Calu3 (cell line): ENCODE data around the gene HNRNPUL1. TPM values are rescaled to one million over a fixed set of nuclear protein-coding genes. Genes with fewer than 3 reads are reported as not detected.
A peak's percentile ranks its signal among the peaks of the same experiment; 100 is the strongest.

ENCODE experiments used
- BruUV-seq: library from RNA; stranded (reverse); fragments of 400-500 nt; replicated peaks from 2 replicates; lab custom pipeline; 2021; lab: Mats Ljungman, UMichigan
- CTCF ChIA-PET: fragments of 300-600 bp; sonication (Branson Sonifier 250); formaldehyde crosslinking; loops from one replicate; lab custom pipeline; 2022; ENCODE audit warnings: antibody characterized with exemption; lab: Charles Lee
- DNase-seq: peaks from one replicate; pipeline ENCODE4 v3.0.0; 2022
- H3K27ac Mint-ChIP-seq: one replicate; pipeline ENCODE4 v1.8.0; 2022; ENCODE audit warnings: mixed read lengths; ENCODE audit not compliant: unreplicated experiment
- H3K27me3 Mint-ChIP-seq: one replicate; pipeline ENCODE4 v1.8.0; 2022; ENCODE audit warnings: mixed read lengths; ENCODE audit not compliant: unreplicated experiment
- H3K36me3 Mint-ChIP-seq: one replicate; pipeline ENCODE4 v1.8.0; 2022; ENCODE audit warnings: mild to moderate bottlenecking, moderate library complexity, mixed read lengths; ENCODE audit not compliant: insufficient read depth, unreplicated experiment
- H3K4me1 Mint-ChIP-seq: one replicate; pipeline ENCODE4 v1.8.0; 2022; ENCODE audit warnings: mild to moderate bottlenecking, low read depth, mixed read lengths; ENCODE audit not compliant: unreplicated experiment
- H3K4me3 Mint-ChIP-seq: one replicate; pipeline ENCODE4 v1.8.0; 2022; ENCODE audit warnings: mild to moderate bottlenecking, low read depth, moderate library complexity, mixed read lengths; ENCODE audit not compliant: unreplicated experiment
- H3K9me3 Mint-ChIP-seq: one replicate; pipeline ENCODE4 v1.8.0; 2022; ENCODE audit warnings: low read depth, mixed read lengths; ENCODE audit not compliant: unreplicated experiment
- intact Hi-C: fragments of 100-400 bp; cut with micrococcal nuclease; formaldehyde crosslinking; loops from one replicate; pipeline ENCODE4 v1.10.0; 2022; ENCODE audit not compliant: unreplicated experiment
- total RNA-seq: library from RNA; stranded (reverse); gene quantifications from 2 replicates; pipeline ENCODE4 v1.2.3, GENCODE V29; 2022
- TF ChIP-seq, protein P1 (sequence below): fragments of 200-600 bp; IDR thresholded peaks from one replicate; pipeline ENCODE4 v1.8.0; 2022; ENCODE audit warnings: antibody characterized with exemption; ENCODE audit not compliant: unreplicated experiment

HNRNPUL1 gene
- total RNA-seq, 1 experiment from 2014 or later, result 370 TPM

DNA sequence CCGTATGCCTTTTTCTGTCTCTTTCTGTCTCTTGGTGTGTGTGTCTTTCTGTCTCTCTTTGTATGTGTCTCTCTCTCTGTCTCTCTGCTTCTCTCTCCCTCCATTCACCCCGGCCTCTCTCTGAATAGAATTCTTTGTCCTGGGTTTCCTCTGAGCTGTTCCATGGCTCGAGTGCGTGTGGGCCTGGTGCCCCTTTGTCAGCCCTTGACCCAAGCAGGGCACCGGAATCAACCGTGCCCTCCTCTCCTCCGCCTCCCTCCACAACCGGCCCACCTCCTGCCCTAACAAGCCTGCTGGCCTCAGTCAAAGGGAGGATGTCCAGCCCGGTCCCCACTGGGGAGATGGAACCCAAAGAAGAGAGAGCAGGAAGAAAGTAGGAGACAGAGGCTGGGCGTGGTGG, 41.9 kb upstream of the HNRNPUL1 start:
- Mint-ChIP-seq H3K4me3 (peak overlapping the region; percentile 37), H3K36me3 (peaks cover 82% of the 10 kb centered on the region), H3K27ac (peak overlapping the region; percentile 98), H3K4me1 (peaks cover 68% of the 10 kb centered on the region), H3K9me3 (no peaks in the 10 kb centered on the region), H3K27me3 (no peaks in the 10 kb centered on the region)
- CTCF ChIA-PET, result no interaction called here
- TF ChIP-seq, protein P1, sequence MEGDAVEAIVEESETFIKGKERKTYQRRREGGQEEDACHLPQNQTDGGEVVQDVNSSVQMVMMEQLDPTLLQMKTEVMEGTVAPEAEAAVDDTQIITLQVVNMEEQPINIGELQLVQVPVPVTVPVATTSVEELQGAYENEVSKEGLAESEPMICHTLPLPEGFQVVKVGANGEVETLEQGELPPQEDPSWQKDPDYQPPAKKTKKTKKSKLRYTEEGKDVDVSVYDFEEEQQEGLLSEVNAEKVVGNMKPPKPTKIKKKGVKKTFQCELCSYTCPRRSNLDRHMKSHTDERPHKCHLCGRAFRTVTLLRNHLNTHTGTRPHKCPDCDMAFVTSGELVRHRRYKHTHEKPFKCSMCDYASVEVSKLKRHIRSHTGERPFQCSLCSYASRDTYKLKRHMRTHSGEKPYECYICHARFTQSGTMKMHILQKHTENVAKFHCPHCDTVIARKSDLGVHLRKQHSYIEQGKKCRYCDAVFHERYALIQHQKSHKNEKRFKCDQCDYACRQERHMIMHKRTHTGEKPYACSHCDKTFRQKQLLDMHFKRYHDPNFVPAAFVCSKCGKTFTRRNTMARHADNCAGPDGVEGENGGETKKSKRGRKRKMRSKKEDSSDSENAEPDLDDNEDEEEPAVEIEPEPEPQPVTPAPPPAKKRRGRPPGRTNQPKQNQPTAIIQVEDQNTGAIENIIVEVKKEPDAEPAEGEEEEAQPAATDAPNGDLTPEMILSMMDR, result no peak
- no TSS peak for BruUV-seq
- intact Hi-C loops, result no loop called here
- DNase-seq, result no peak

DNA sequence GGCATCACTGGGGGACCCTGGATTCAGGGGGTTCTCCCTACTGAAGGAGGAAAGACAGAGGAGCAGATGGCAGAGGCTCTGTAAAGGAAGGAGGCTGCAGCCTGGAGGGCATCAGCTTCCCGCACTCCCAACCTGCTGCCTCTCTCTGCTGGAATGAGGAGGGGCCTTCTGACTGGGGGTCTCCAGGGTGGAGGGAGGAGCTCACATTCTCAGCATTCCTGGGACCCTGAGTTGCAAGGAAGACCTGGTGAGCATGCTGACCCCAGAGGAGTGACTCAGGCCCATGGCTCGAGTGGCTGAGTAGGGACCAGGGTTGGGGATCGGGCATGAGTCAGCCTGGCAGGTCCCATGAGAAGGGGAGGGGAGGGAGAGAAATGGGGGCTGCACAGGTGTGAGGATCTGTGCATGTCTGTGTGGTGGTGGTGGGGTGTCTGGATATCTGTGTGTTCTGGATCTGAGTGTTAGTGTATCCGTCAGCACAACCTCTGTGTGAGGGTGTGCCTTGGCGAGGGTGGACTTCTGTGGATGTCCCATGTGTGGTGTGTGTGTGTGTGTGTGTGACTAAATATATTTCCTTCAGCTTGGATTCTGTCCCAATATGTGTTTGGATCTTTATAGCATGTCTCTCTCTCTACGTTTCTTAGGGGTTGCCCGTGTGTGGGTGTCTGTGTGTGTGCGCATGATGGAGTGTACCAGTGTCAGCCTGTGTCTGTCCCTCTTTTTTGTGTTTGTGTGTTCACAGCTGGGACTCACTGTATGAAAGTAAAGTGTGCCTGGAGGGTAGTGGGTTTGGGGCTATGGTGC, 40.5 kb upstream of the HNRNPUL1 start:
- TF ChIP-seq, protein P1, result no peak
- H3K9me3 Mint-ChIP-seq, result no peaks in the 10 kb centered on the region
- peak; percentile 80 for DNase-seq
- no TSS peak for BruUV-seq
- H3K4me3 Mint-ChIP-seq, result peak overlapping the region; percentile 37
- peaks cover 54% of the 10 kb centered on the region for H3K4me1 Mint-ChIP-seq
- CTCF ChIA-PET, result no interaction called here
- H3K27ac Mint-ChIP-seq, result peak overlapping the region; percentile 98
- no peaks in the 10 kb centered on the region for H3K27me3 Mint-ChIP-seq
- intact Hi-C loops, result no loop called here
- peaks cover 76% of the 10 kb centered on the region for H3K36me3 Mint-ChIP-seq

DNA sequence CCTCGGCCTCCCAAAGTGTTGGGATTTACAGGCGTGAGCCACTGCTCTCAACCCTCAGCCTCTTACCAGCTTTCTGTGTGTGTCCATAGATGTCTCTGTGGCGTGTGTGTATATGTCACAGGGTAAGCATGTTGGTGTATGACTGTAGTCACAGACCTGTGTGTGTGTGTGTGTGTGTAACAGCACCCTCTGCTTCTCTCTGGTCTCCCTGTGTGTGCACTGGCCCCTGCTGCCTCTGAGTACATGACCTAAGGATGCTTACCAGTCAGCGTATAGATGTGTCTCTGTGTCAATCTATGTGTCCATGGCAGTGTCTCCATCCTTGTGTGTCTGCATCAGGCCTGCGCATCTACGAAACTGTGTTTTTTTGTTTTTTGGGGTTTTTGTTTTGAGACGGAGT, 39.5 kb upstream of the HNRNPUL1 start:
- intact Hi-C loops, result loop anchor here (5.0 kb wide), 1 partner anchor 38 kb away; the partner anchor contains the start of gene HNRNPUL1
- no TSS peak for BruUV-seq
- no peak for DNase-seq
- Mint-ChIP-seq H3K9me3 (no peaks in the 10 kb centered on the region), H3K27me3 (no peaks in the 10 kb centered on the region), H3K27ac (peak overlapping the region; percentile 98), H3K4me1 (peaks cover 52% of the 10 kb centered on the region), H3K36me3 (peaks cover 68% of the 10 kb centered on the region), H3K4me3 (no peak overlapping the region)
- CTCF ChIA-PET, result interaction anchor here (1.2 kb wide), 1 partner anchor 20 kb away, joined by 8 read pairs; no protein-coding TSS in a partner anchor
- TF ChIP-seq, protein P1, result no peak

DNA sequence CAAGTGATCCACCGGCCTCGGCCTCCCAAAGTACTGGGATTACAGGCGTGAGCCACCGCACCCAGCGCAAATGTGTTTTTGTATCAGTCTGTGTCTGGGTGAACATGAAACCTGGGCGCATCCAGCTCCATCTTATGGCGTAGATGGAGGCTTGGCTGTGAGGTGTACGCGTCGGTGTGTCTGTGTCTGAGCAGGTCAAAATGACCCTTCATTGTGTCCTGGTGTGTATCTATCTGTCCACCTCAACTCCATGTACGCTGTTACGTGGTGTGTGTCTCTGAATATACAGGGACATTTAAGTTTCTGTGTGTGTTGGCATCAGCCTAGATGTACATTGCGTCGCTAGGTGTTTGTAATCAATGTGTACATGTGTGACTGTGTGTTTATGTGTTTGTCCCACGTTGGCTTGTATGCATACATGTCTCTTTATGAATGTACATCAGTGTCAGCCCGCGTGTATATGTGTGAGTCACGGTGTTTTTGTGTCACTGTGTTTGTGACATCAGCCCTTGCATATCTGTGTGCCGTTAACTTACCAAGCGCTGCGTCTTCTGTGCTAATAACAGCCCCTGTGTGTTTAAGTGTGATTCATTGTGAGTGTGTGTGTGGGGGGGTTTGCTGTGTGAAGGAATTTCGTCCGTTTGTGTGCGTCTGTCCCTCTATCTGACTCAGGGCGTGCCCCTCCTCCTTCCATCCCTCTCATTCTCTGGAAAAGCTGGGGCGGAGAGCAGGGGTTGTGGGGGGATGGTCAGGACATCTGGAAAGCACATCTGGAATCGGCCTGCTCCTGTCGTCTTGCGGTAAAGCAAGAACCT, 38.7 kb upstream of the HNRNPUL1 start:
- H3K36me3 Mint-ChIP-seq, result peaks cover 60% of the 10 kb centered on the region
- TF ChIP-seq, protein P1, result no peak
- H3K4me3 Mint-ChIP-seq, result peak overlapping the region; percentile 66
- intact Hi-C loops, result loop anchor here (5.0 kb wide), 1 partner anchor 37 kb away; the partner anchor contains the start of gene HNRNPUL1
- H3K27me3 Mint-ChIP-seq, result no peaks in the 10 kb centered on the region
- H3K9me3 Mint-ChIP-seq, result no peaks in the 10 kb centered on the region
- BruUV-seq, result TSS peak; percentile 35
- peak overlapping the region; percentile 98 for H3K27ac Mint-ChIP-seq
- CTCF ChIA-PET, result interaction anchor here (1.2 kb wide), 4 partner anchors 21 to 203 kb away, joined by 3 to 9 read pairs (median 8); no protein-coding TSS in a partner anchor
- peaks cover 52% of the 10 kb centered on the region for H3K4me1 Mint-ChIP-seq
- DNase-seq, result peak; percentile 87
